Left hindlimb (tissue), 1 donor: ENCODE measurements around the gene SIDT2.
"Not testable (repeated sequence)": the region's sequence is repeated elsewhere in the genome, so short reads cannot be mapped to it uniquely, and the experiment has no call there.

Experiments used
- DNase-seq: peaks from one replicate; pipeline ENCODE4 v3.0.0-alpha.2; 2018

SIDT2 gene

GRCh38 chr11:117205211-117205818 lies 26.8 kb downstream of the SIDT2 start:
- no peak for DNase-seq

- not testable (repeated sequence) for DNase-seq
These were observed 27.6 kb downstream of the SIDT2 start for GRCh38 chr11:117206111-117206510.

- not testable (repeated sequence) for DNase-seq
These were observed 28.3 kb downstream of the SIDT2 start for GRCh38 chr11:117206859-117207258.

GRCh38 chr11:117207481-117207880 lies 28.9 kb downstream of the SIDT2 start:
- DNase-seq: not testable (repeated sequence)

GRCh38 chr11:117208710-117209109 lies 30.2 kb downstream of the SIDT2 start:
- not testable (repeated sequence) for DNase-seq

- not testable (repeated sequence) for DNase-seq
These were observed 31.0 kb downstream of the SIDT2 start for GRCh38 chr11:117209351-117210125.

GRCh38 chr11:117210620-117211019 lies 32.1 kb downstream of the SIDT2 start:
- no peak for DNase-seq

- DNase-seq: no peak
These were observed 34.3 kb downstream of the SIDT2 start for GRCh38 chr11:117212697-117213355.

- no peak for DNase-seq
These were observed 36.0 kb downstream of the SIDT2 start for GRCh38 chr11:117214404-117215110.

GRCh38 chr11:117217141-117218084 lies 38.9 kb downstream of the SIDT2 start:
- no peak for DNase-seq

GRCh38 chr11:117218133-117218915 lies 39.8 kb downstream of the SIDT2 start:
- no peak for DNase-seq

GRCh38 chr11:117219001-117219400 lies 40.5 kb downstream of the SIDT2 start:
- DNase-seq: no peak

- no peak for DNase-seq
These were observed 40.9 kb downstream of the SIDT2 start for GRCh38 chr11:117219455-117219854.

GRCh38 chr11:117219995-117220394 lies 41.5 kb downstream of the SIDT2 start:
- DNase-seq: no peak

- DNase-seq: peak; percentile 84
These were observed 42.0 kb downstream of the SIDT2 start for GRCh38 chr11:117220568-117220967.

GRCh38 chr11:117220999-117221774 lies 42.6 kb downstream of the SIDT2 start:
- DNase-seq: peak; percentile 77

GRCh38 chr11:117221775-117222517 lies 43.4 kb downstream of the SIDT2 start:
- DNase-seq: peak; percentile 83

GRCh38 chr11:117222991-117223740 lies 44.6 kb downstream of the SIDT2 start:
- DNase-seq: no peak
